AG09309 (cell line): ENCODE results near the gene OVOL3.

ENCODE experiments used
- DNase-seq: peaks from one replicate; pipeline ENCODE4 v3.0.0-alpha.2; 2010; ENCODE audit warnings: low read depth
- H3K4me3 ChIP-seq: 2 replicates; pipeline ENCODE4 v1.5.1; 2011; ENCODE audit warnings: mild to moderate bottlenecking, low read depth, low read length, moderate library complexity; ENCODE audit not compliant: control insufficient read depth
- TF ChIP-seq, protein P1 (sequence below): IDR thresholded peaks from 2 replicates; pipeline ENCODE4 v1.5.1; 2011; ENCODE audit warnings: mild to moderate bottlenecking, low read depth, low read length, inconsistent platforms; ENCODE audit not compliant: insufficient read depth, control insufficient read depth; ENCODE audit errors: missing control alignments

The OVOL3 gene

GRCh38 chr19:36079389-36079945 lies 31.5 kb upstream of the OVOL3 start:
- no peak for DNase-seq
- no peak overlapping the region for H3K4me3 ChIP-seq
- TF ChIP-seq, protein P1, sequence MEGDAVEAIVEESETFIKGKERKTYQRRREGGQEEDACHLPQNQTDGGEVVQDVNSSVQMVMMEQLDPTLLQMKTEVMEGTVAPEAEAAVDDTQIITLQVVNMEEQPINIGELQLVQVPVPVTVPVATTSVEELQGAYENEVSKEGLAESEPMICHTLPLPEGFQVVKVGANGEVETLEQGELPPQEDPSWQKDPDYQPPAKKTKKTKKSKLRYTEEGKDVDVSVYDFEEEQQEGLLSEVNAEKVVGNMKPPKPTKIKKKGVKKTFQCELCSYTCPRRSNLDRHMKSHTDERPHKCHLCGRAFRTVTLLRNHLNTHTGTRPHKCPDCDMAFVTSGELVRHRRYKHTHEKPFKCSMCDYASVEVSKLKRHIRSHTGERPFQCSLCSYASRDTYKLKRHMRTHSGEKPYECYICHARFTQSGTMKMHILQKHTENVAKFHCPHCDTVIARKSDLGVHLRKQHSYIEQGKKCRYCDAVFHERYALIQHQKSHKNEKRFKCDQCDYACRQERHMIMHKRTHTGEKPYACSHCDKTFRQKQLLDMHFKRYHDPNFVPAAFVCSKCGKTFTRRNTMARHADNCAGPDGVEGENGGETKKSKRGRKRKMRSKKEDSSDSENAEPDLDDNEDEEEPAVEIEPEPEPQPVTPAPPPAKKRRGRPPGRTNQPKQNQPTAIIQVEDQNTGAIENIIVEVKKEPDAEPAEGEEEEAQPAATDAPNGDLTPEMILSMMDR = no peak

GRCh38 chr19:36081385-36081784 lies 29.6 kb upstream of the OVOL3 start:
- TF ChIP-seq, protein P1 = no peak
- no peak for DNase-seq
- H3K4me3 ChIP-seq = no peak overlapping the region

- no peak for DNase-seq
- TF ChIP-seq, protein P1 = no peak
These were observed 29.0 kb upstream of the OVOL3 start for GRCh38 chr19:36081894-36082293.

DNA sequence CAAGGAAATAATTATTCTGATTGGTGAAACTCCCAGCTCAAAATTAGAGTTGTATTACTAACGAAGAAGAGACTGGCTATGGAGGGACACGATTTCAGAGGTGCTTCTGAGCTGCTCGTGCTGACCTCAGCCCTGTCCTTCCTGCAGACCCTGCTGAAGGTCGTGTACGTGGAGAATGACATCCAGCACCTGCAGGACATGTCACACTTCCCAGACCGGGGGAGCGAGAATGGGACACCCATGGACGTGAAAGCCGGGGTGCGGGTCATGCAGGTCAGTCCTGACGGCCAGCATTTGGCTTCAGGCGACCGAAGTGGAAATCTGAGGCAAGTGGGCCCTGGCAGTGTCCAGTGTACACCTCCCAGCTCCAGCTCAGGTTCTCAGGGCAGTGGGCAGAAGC lies 28.0 kb upstream of the OVOL3 start:
- no peak for DNase-seq
- H3K4me3 ChIP-seq = no peak overlapping the region
- TF ChIP-seq, protein P1 = no peak

More at GRCh38 chr19:36081894-36082293, 29.0 kb upstream of the OVOL3 start:
- no peak overlapping the region for H3K4me3 ChIP-seq

GRCh38 chr19:36084231-36085009 lies 26.5 kb upstream of the OVOL3 start:
- TF ChIP-seq, protein P1 = no peak
- DNase-seq = no peak
- no peak overlapping the region for H3K4me3 ChIP-seq

GRCh38 chr19:36086326-36086725 lies 24.6 kb upstream of the OVOL3 start:
- TF ChIP-seq, protein P1 = no peak
- DNase-seq = no peak
- H3K4me3 ChIP-seq = no peak overlapping the region
